ENCODE data around the gene NEUROD1.

NEUROD1 gene

GRCh38 chr2:181649436-181649979 lies 30.8 kb downstream of the NEUROD1 start:
- Histone ChIP-seq H3K27ac (ENCODE audit: low read length, poor library complexity, severe bottlenecking) (no peak overlapping the region), H2BK5ac (ENCODE audit: low read depth, low read length, poor library complexity, severe bottlenecking) (no peak overlapping the region)
- 95% methylated on average over 2 of the region's 4 CpGs for WGBS

DNA sequence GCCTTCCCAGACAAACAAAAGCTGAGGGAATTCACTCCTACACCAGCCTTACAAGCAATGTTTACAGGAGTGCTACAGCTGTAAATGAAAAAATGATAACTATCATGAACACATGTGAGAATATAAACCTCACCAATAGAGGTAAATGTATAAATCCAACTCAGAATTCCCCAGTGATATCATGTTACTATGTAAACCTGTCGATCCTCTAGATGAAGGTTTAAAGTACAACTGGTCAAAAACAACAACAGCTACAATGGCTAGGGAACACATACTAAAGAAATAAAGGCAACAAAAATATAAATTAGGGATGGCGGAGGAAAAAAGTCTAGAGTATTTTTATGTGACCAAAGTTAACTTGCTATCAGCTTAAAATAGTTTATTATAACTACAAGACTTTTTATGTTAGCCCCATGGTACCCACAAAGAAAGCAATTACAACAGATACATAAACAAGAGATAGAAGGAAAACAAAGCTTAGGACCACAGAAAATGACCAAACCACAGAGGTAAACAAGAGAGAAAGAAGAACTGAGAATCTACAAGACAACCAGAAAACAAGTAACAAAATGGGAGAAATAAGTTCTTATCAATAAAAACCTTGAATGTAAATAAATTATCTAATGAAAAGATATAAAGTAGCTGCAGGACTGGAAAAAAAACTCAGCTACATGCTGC lies 31.7 kb downstream of the NEUROD1 start:
- H4K91ac ChIP-seq (ENCODE audit: low read length): no peak overlapping the region
- H2AK5ac ChIP-seq (ENCODE audit: low read length, severe bottlenecking): no peak overlapping the region
- H4K8ac ChIP-seq (ENCODE audit: low read length): no peak overlapping the region
- DNase-seq: no peak
- no peaks in the 10 kb centered on the region for H3K79me1 ChIP-seq (replicated peaks; ENCODE audit: low read length, poor library complexity, severe bottlenecking)
- no peak overlapping the region for H2BK120ac ChIP-seq (ENCODE audit: low read depth, low read length)
- no peaks in the 10 kb centered on the region for H3K9me3 ChIP-seq (ENCODE audit: control insufficient read depth, low read length)
- H2BK5ac ChIP-seq (ENCODE audit: low read depth, low read length, poor library complexity, severe bottlenecking): no peak overlapping the region
- no peak overlapping the region for H3K4me2 ChIP-seq (ENCODE audit: low read length, poor library complexity, severe bottlenecking)
- H3K14ac ChIP-seq (ENCODE audit: low read length in 2 of 2): no peak overlapping the region
- H2BK12ac ChIP-seq (ENCODE audit: low read length in 2 of 2): no peak overlapping the region
- H2AFZ ChIP-seq (ENCODE audit: low read depth, low read length): no peak overlapping the region
- H3K4me3 ChIP-seq (ENCODE audit: insufficient read depth in 1 of 2, low read depth in 1 of 2, low read length in 2 of 2): no peak overlapping the region
- peaks cover 5 to 21% of the 10 kb centered on the region in 2 experiments for H3K27me3 ChIP-seq (ENCODE audit: control insufficient read depth in 1 of 2, insufficient read depth in 1 of 2, low read length in 2 of 2)
- no CpG with 5 or more reads among the region's 2 CpGs for WGBS
- no peak overlapping the region for H3K9ac ChIP-seq (ENCODE audit: low read length)
- H3K18ac ChIP-seq (ENCODE audit: low read depth in 1 of 2, low read length in 2 of 2): no peak overlapping the region
- no peaks in the 10 kb centered on the region for H3K36me3 ChIP-seq (ENCODE audit: control insufficient read depth in 1 of 2, insufficient read depth in 2 of 2, low read depth in 1 of 2, low read length in 2 of 2)
- H3K23ac ChIP-seq (ENCODE audit: low read length in 2 of 2): no peak overlapping the region
- no peaks in the 10 kb centered on the region for H3K4me1 ChIP-seq (ENCODE audit: control insufficient read depth, insufficient read depth, low read depth, low read length)
- H3K4ac ChIP-seq (ENCODE audit: low read depth in 1 of 2, low read length in 2 of 2): no peak overlapping the region
- H3K27ac ChIP-seq (ENCODE audit: low read length, poor library complexity, severe bottlenecking): no peak overlapping the region
- no peak overlapping the region for H2BK15ac ChIP-seq (ENCODE audit: low read depth, poor library complexity, severe bottlenecking)

More at GRCh38 chr2:181649436-181649979, 30.8 kb downstream of the NEUROD1 start:
- no peak overlapping the region for H4K91ac ChIP-seq (ENCODE audit: low read length)
- no peaks in the 10 kb centered on the region for H3K9me3 ChIP-seq (ENCODE audit: control insufficient read depth, low read length)
- no peak overlapping the region for H3K14ac ChIP-seq (ENCODE audit: low read length in 2 of 2)
- H2BK15ac ChIP-seq (ENCODE audit: low read depth, poor library complexity, severe bottlenecking): no peak overlapping the region
- H4K8ac ChIP-seq (ENCODE audit: low read length): no peak overlapping the region
- no peak overlapping the region for H3K4me3 ChIP-seq (ENCODE audit: insufficient read depth in 1 of 2, low read depth in 1 of 2, low read length in 2 of 2)
- H3K27me3 ChIP-seq (ENCODE audit: control insufficient read depth in 1 of 2, insufficient read depth in 1 of 2, low read length in 2 of 2): peaks cover 5 to 25% of the 10 kb centered on the region in 2 experiments
- H2BK12ac ChIP-seq (ENCODE audit: low read length in 2 of 2): no peak overlapping the region
- H3K9ac ChIP-seq (ENCODE audit: low read length): no peak overlapping the region
- no peak overlapping the region for H3K4me2 ChIP-seq (ENCODE audit: low read length, poor library complexity, severe bottlenecking)
- H3K79me1 ChIP-seq (replicated peaks; ENCODE audit: low read length, poor library complexity, severe bottlenecking): no peaks in the 10 kb centered on the region
- no peak overlapping the region for H3K23ac ChIP-seq (ENCODE audit: low read length in 2 of 2)
- no peak overlapping the region for H2AFZ ChIP-seq (ENCODE audit: low read depth, low read length)
- no peak overlapping the region for H2BK120ac ChIP-seq (ENCODE audit: low read depth, low read length)
- H3K18ac ChIP-seq (ENCODE audit: low read depth in 1 of 2, low read length in 2 of 2): no peak overlapping the region
- DNase-seq: no peak
- no peak overlapping the region for H2AK5ac ChIP-seq (ENCODE audit: low read length, severe bottlenecking)
- no peaks in the 10 kb centered on the region for H3K36me3 ChIP-seq (ENCODE audit: control insufficient read depth in 1 of 2, insufficient read depth in 2 of 2, low read depth in 1 of 2, low read length in 2 of 2)
- no peak overlapping the region for H3K4ac ChIP-seq (ENCODE audit: low read depth in 1 of 2, low read length in 2 of 2)
- no peaks in the 10 kb centered on the region for H3K4me1 ChIP-seq (ENCODE audit: control insufficient read depth, insufficient read depth, low read depth, low read length)

- Histone ChIP-seq H2AK5ac (ENCODE audit: low read length, severe bottlenecking) (no peak overlapping the region), H2AFZ (ENCODE audit: low read depth, low read length) (no peak overlapping the region), H2BK12ac (ENCODE audit: low read length in 2 of 2) (no peak overlapping the region), H3K18ac (ENCODE audit: low read depth in 1 of 2, low read length in 2 of 2) (no peak overlapping the region), H3K36me3 (ENCODE audit: control insufficient read depth in 1 of 2, insufficient read depth in 2 of 2, low read depth in 1 of 2, low read length in 2 of 2) (no peaks in the 10 kb centered on the region), H3K4me1 (ENCODE audit: control insufficient read depth, insufficient read depth, low read depth, low read length) (no peaks in the 10 kb centered on the region), H4K8ac (ENCODE audit: low read length) (no peak overlapping the region), H3K9ac (ENCODE audit: low read length) (no peak overlapping the region), H2BK15ac (ENCODE audit: low read depth, poor library complexity, severe bottlenecking) (no peak overlapping the region), H3K9me3 (ENCODE audit: control insufficient read depth, low read length) (no peaks in the 10 kb centered on the region), H2BK120ac (ENCODE audit: low read depth, low read length) (no peak overlapping the region), H3K79me1 (replicated peaks; ENCODE audit: low read length, poor library complexity, severe bottlenecking) (no peaks in the 10 kb centered on the region), H4K91ac (ENCODE audit: low read length) (no peak overlapping the region), H3K23ac (ENCODE audit: low read length in 2 of 2) (no peak overlapping the region), H3K14ac (ENCODE audit: low read length in 2 of 2) (no peak overlapping the region), H3K4me2 (ENCODE audit: low read length, poor library complexity, severe bottlenecking) (no peak overlapping the region), H3K4ac (ENCODE audit: low read depth in 1 of 2, low read length in 2 of 2) (no peak overlapping the region), H3K4me3 (ENCODE audit: insufficient read depth in 1 of 2, low read depth in 1 of 2, low read length in 2 of 2) (no peak overlapping the region), H3K27ac (ENCODE audit: low read length, poor library complexity, severe bottlenecking) (no peak overlapping the region), H2BK5ac (ENCODE audit: low read depth, low read length, poor library complexity, severe bottlenecking) (no peak overlapping the region), H3K27me3 (ENCODE audit: control insufficient read depth in 1 of 2, insufficient read depth in 1 of 2, low read length in 2 of 2) (peaks cover 5 to 17% of the 10 kb centered on the region in 2 experiments)
- 93% methylated on average over 1 of the region's 1 CpG for WGBS
- no peak for DNase-seq
These were observed 33.8 kb downstream of the NEUROD1 start for GRCh38 chr2:181646415-181646987.

- H2AK5ac ChIP-seq (ENCODE audit: low read length, severe bottlenecking): no peak overlapping the region
- H3K79me1 ChIP-seq (replicated peaks; ENCODE audit: low read length, poor library complexity, severe bottlenecking): no peaks in the 10 kb centered on the region
- H2BK12ac ChIP-seq (ENCODE audit: low read length in 2 of 2): no peak overlapping the region
- no peak overlapping the region for H3K9ac ChIP-seq (ENCODE audit: low read length)
- H3K4me1 ChIP-seq (ENCODE audit: control insufficient read depth, insufficient read depth, low read depth, low read length): no peaks in the 10 kb centered on the region
- no peak overlapping the region for H3K27ac ChIP-seq (ENCODE audit: low read length, poor library complexity, severe bottlenecking)
- no peak overlapping the region for H4K8ac ChIP-seq (ENCODE audit: low read length)
- H3K9me3 ChIP-seq (ENCODE audit: control insufficient read depth, low read length): no peaks in the 10 kb centered on the region
- no peak overlapping the region for H3K4me2 ChIP-seq (ENCODE audit: low read length, poor library complexity, severe bottlenecking)
- no peak overlapping the region for H3K4me3 ChIP-seq (ENCODE audit: insufficient read depth in 1 of 2, low read depth in 1 of 2, low read length in 2 of 2)
- H3K14ac ChIP-seq (ENCODE audit: low read length in 2 of 2): no peak overlapping the region
- H2AFZ ChIP-seq (ENCODE audit: low read depth, low read length): no peak overlapping the region
- no peak overlapping the region for H4K91ac ChIP-seq (ENCODE audit: low read length)
- 86% methylated on average over 1 of the region's 1 CpG for WGBS
- no peak overlapping the region for H2BK120ac ChIP-seq (ENCODE audit: low read depth, low read length)
- H3K18ac ChIP-seq (ENCODE audit: low read depth in 1 of 2, low read length in 2 of 2): no peak overlapping the region
- H2BK5ac ChIP-seq (ENCODE audit: low read depth, low read length, poor library complexity, severe bottlenecking): no peak overlapping the region
- no peak overlapping the region for H2BK15ac ChIP-seq (ENCODE audit: low read depth, poor library complexity, severe bottlenecking)
- DNase-seq: no peak
- H3K36me3 ChIP-seq (ENCODE audit: control insufficient read depth in 1 of 2, insufficient read depth in 2 of 2, low read depth in 1 of 2, low read length in 2 of 2): no peaks in the 10 kb centered on the region
- peaks cover 5 to 22% of the 10 kb centered on the region in 2 experiments for H3K27me3 ChIP-seq (ENCODE audit: control insufficient read depth in 1 of 2, insufficient read depth in 1 of 2, low read length in 2 of 2)
- no peak overlapping the region for H3K4ac ChIP-seq (ENCODE audit: low read depth in 1 of 2, low read length in 2 of 2)
- H3K23ac ChIP-seq (ENCODE audit: low read length in 2 of 2): no peak overlapping the region
These were observed 37.2 kb downstream of the NEUROD1 start for GRCh38 chr2:181643151-181643550.
